ENCODE measurements around the gene TRNT1.

Gene TRNT1

GRCh38 chr3:3113042-3113709 lies 13.6 kb upstream of the TRNT1 start:
- no peak for DNase-seq

GRCh38 chr3:3117651-3118050 lies 9.1 kb upstream of the TRNT1 start:
- DNase-seq, result no peak

DNA sequence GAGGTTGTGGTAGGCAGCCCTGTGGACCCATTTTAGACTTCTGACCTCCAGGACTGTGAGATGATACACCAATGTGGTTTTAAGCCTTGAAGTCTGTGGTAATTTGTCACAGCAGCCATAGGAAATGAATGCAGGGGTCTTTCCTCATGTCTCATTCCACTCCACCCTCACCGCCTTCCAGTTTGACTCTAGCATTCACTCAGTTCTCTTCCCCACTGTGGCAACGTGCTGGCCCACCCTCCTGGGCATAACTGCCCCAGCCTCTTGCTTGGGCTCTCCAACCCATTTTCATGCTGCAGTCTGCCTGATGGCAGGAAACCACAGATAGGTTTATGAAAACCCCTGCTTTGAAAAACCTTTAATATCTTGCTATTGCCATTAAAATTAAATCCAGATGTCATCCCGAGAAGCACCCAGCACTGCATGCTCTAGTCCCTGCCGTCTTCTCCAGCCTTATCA lies 7.3 kb upstream of the TRNT1 start:
- DNase-seq, result no peak

DNA sequence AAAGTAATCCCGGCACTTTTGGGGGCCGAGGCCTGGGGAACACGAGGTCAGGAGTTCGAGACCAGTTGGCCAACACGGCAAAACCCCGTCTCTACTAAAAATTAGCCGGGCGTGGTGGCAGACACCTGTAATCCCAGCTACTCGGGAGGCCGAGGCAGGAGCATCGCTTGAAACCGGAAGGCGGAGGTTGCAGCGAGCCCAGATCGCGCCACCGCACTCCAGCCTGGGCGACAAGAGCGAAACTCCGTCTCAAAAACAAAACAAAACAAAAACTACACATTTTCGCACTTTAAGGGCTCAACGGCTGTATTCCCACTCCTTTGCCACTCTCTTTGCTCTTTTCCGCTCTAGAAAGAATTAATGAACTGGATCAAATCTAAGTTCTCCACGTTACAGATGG lies 763 bp upstream of the TRNT1 start:
- no peak for DNase-seq

DNA sequence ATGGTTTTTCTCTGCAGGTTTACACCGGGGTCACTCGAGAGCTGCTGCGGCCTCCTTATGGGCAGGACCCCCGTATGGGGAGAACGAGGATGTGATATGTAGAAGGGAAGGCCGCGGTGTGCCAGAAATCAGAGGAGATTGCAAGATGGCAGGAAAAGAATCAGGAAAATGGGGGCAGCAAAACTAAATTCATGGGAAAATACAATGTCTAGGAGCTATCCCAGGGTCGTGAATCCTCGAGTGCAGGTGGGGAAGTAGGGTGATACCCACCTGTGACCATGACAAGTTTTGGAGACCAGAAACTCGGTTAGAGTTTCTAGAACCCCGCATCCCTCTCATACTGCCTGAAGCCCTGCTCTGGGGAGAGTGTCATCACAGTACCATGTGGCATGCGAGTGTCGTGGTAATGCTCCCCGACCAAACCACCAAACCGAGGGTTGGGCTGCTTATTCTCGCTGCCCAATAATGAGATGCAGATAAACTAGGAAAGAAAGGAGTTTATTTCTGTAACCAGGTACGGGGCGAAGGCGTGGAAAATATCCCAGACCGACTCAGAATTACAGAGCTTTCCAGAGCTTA lies 781 bp downstream of the TRNT1 start:
- DNase-seq, result no peak

DNA sequence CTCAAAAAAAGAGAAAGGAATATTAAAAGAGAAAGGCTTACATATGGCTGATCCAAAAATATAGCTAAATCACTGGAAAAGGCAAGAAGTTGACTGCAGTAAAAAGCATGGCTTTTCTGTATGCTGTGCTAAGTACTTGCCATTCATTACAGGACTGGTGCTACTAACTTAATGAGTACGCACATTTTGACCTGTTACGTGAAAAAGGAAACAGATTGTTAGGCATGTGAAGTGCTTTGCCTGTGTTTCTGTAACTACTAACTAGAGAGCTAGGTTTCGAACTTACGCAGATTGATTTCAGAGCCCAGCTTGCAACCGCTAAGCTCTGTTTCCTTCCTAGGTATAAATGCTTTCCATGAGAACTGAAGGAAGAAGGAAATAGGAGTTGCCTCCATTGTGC lies 2.8 kb downstream of the TRNT1 start:
- no peak for DNase-seq

- DNase-seq, result no peak
Observed at GRCh38 chr3:3133500-3133899, 6.8 kb downstream of the TRNT1 start.

GRCh38 chr3:3134750-3135448 lies 8.2 kb downstream of the TRNT1 start:
- DNase-seq, result no peak

DNA sequence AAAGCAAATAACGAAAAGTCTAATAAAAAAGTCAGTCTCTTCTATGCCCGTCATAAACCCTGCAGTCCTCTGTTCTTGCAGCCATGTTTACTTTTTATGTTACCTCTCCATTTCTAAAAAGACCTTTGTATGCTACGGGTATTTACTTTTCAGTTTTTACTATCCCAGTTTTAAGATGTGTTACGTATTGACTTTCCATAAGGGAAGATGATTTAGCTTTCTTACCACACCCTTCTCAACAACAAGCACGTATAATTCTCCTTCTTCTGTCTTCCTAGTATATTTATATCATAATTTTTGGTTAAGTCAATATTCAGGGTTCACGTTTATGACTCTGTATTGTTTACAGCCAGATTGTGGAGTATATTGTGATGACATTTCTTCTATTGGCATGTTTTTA lies 10.8 kb downstream of the TRNT1 start:
- no peak for DNase-seq

- DNase-seq, result no peak
Observed at GRCh38 chr3:3141939-3142338, 15.2 kb downstream of the TRNT1 start.

DNA sequence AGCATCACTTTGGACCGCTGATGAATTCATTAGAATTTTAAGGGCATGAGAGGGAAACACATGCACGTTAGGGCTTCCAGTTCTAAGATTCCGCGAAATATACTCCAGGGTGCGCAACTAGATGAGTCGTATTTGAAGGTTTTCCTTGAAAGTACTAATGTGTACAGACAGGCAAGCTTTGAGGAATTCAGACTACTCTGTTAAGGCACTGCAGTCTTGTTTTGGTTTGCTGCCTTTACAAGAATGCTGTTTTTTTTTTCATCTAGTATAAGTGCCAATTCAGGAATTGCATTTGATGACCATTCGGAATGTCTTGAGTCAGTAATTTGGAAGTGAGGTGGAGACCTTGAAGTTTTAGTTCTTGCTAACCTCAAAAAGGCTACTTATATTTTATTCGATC lies 19.1 kb downstream of the TRNT1 start:
- DNase-seq, result no peak

- no peak for DNase-seq
Observed at GRCh38 chr3:3149560-3149959, 22.8 kb downstream of the TRNT1 start.

GRCh38 chr3:3151513-3151912 lies 24.8 kb downstream of the TRNT1 start:
- no peak for DNase-seq

GRCh38 chr3:3154879-3155610 lies 28.3 kb downstream of the TRNT1 start:
- no peak for DNase-seq

DNA sequence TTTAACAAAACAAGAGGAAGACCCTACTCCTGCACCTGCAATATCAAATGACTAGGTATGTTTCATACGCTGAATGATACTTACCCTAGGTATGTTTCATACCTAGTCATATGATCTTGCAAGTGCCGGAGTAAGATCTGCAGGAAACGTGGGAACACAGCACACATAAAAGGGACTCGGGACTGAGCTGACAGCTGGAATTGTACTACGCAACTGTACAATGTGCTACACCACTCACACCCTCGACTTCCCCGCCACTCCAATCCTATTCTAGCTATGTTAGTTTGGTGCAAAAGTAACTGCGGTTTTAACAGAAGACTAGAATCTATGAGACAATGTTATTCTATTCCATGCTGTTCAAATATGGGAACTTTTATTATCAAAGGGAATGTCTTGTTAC lies 30.7 kb downstream of the TRNT1 start:
- no peak for DNase-seq

GRCh38 chr3:3160826-3161225 lies 34.1 kb downstream of the TRNT1 start:
- no peak for DNase-seq

GRCh38 chr3:3165241-3165640 lies 38.5 kb downstream of the TRNT1 start:
- DNase-seq, result no peak

GRCh38 chr3:3165650-3166049 lies 38.9 kb downstream of the TRNT1 start:
- no peak for DNase-seq

GRCh38 chr3:3170998-3171397 lies 44.3 kb downstream of the TRNT1 start:
- no peak for DNase-seq

GRCh38 chr3:3172627-3173026 lies 45.9 kb downstream of the TRNT1 start:
- DNase-seq, result no peak

DNA sequence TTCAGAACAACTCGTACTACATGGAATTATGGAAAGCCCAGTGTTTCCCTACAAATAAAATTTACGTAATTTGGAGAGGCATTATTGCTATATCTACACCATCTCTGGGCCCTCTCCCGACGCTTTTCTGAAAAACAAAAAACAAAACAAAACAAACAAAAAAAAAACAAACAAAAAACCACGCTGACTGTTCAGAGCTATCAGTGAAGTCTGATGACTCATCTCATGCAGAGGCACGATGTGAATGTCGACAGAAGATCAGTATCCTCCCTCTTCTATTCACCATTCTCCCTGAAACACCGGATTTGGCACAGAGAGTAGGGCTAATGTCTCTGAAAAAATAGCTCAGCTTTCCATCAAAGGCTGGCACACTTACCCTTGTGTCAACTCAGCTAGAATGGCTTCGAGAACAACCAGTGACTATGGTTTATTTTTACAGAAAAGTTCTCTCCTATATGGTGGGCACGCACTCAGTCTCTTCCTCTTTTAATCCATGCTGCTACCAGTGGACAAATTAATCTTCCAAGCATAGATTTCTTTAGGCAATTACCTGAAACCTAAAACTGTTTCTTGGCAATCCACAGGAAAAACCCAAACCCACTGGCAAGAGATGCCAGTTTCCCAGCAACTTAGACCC lies 51.2 kb downstream of the TRNT1 start:
- peak; percentile 21 for DNase-seq

DNA sequence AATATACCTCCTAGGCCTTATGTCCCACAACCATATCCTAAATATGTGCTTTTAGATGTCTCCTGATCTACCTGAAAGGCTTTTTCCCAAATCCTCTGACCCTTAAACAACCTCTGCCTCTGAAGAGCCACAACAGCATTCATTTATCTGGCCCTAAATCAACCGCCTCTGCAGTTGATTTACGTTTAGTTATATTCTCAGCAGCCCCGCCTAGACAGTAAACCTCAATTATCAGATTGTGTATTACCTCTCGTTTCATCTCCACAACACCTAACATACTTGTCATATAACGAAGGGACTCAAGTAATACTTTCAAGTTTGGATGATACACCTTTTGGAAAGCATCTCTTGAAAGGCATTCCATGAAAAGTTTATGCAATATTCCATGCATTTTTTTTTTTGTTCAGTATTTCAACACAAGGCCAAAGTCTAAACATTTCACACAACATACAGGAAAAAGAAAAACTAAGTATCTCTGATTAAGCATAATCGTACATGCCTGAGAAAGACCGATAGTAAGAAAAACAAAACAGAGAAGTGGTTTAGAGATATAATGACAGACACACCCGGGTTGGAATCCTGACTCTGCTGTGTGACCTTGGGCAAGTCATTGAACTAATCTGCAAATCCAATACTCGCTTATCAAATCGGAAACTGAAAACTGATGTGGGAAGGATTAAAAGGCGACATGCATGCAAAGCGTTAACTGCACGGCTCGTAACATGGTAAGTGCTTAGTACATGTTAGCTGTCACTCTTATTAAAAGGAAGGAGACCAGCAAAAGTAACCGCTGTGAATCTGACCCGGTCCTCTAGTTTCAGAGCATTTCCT lies 52.0 kb downstream of the TRNT1 start:
- DNase-seq, result no peak
